IMR-90 (cell line): ENCODE results near the gene KAZN. TPM values are rescaled to one million over a fixed set of nuclear protein-coding genes. Genes with fewer than 3 reads are reported as not detected.

Experiments used
- ATAC-seq: fragments of 200-7000 bp; cut with Tn5 transposase; 2 replicates; pipeline ENCODE4 v1.9.1; 2020; ENCODE audit warnings: low read depth, mild to moderate bottlenecking, moderate library complexity
- BruUV-seq: library from RNA; stranded (reverse); fragments of 400-500 nt; replicated peaks from 2 replicates; lab custom pipeline; 2021; lab: Mats Ljungman, UMichigan
- CTCF ChIA-PET: fragments of 300-600 bp; formaldehyde crosslinking; extraction: SDS; loops from one replicate; lab custom pipeline; 2021; ENCODE audit warnings: antibody characterized with exemption; lab: Yijun Ruan, JAX
- POLR2A ChIA-PET: fragments of 300-600 bp; sonication (Branson Sonifier 250); formaldehyde crosslinking; loops from one replicate; lab custom pipeline; 2022; ENCODE audit warnings: antibody characterized with exemption; ENCODE audit not compliant: unreplicated experiment; lab: Charles Lee
- DNase-seq: peaks from one replicate; pipeline ENCODE4 v3.0.0; 2013
- H2AFZ ChIP-seq: replicated peaks from 2 replicates; pipeline ENCODE3; 2013; ENCODE audit warnings: low read length, mild to moderate bottlenecking; ENCODE audit not compliant: poor library complexity
- H2AK5ac ChIP-seq: 2 replicates; pipeline ENCODE4 v1.6.1; 2013; ENCODE audit warnings: low read depth, low read length, inconsistent platforms
- H2AK9ac ChIP-seq: replicated peaks from 2 replicates; pipeline ENCODE3; 2013; ENCODE audit warnings: mild to moderate bottlenecking, low read depth, low read length, moderate library complexity; ENCODE audit not compliant: poor library complexity
- H2BK120ac ChIP-seq: 2 replicates; pipeline ENCODE4 v1.6.1; 2013; ENCODE audit warnings: low read depth, low read length, inconsistent platforms
- H2BK15ac ChIP-seq: 3 replicates; pipeline ENCODE4 v1.6.1; 2013; ENCODE audit warnings: low read depth, low read length, inconsistent platforms
- H2BK20ac ChIP-seq: 2 replicates; pipeline ENCODE4 v1.6.1; 2013; ENCODE audit warnings: low read depth, mild to moderate bottlenecking, inconsistent platforms, low read length, moderate library complexity
- H2BK5ac ChIP-seq: 2 replicates; pipeline ENCODE4 v1.6.1; 2013; ENCODE audit warnings: mild to moderate bottlenecking, low read depth, low read length, inconsistent platforms; ENCODE audit not compliant: poor library complexity, severe bottlenecking
- H3K14ac ChIP-seq: replicated peaks from 2 replicates; pipeline ENCODE4 v1.6.1; 2013; ENCODE audit warnings: low read depth, low read length, inconsistent platforms
- H3K18ac ChIP-seq: 2 replicates; pipeline ENCODE4 v1.6.1; 2013; ENCODE audit warnings: low read depth, low read length, control low read depth
- H3K23ac ChIP-seq: 2 replicates; pipeline ENCODE4 v1.6.1; 2013; ENCODE audit warnings: low read depth, low read length, inconsistent platforms
- H3K27ac ChIP-seq: 2 replicates; pipeline ENCODE4 v1.5.1; 2013; ENCODE audit warnings: mild to moderate bottlenecking, control low read depth, low read length; ENCODE audit not compliant: insufficient read depth
- H3K27me3 ChIP-seq: 2 replicates; pipeline ENCODE4 v1.6.1; 2013; ENCODE audit warnings: low read length; ENCODE audit not compliant: control insufficient read depth, insufficient read depth
- H3K36me3 ChIP-seq: 2 replicates; pipeline ENCODE4 v1.6.1; 2013; ENCODE audit warnings: low read length, mixed read lengths; ENCODE audit not compliant: control insufficient read depth, insufficient read depth
- H3K4ac ChIP-seq: 2 replicates; pipeline ENCODE4 v1.6.1; 2013; ENCODE audit warnings: low read depth, low read length, inconsistent platforms
- H3K4me1 ChIP-seq: 2 replicates; pipeline ENCODE4 v1.6.1; 2013; ENCODE audit warnings: low read length, mixed read lengths; ENCODE audit not compliant: control insufficient read depth, insufficient read depth
- H3K4me2 ChIP-seq: 2 replicates; pipeline ENCODE4 v1.6.1; 2013; ENCODE audit warnings: low read depth, mild to moderate bottlenecking, control low read depth, low read length, moderate library complexity
- H3K4me3 ChIP-seq: 2 replicates; pipeline ENCODE4 v1.5.1; 2013; ENCODE audit warnings: low read depth, mild to moderate bottlenecking, control low read depth, low read length, moderate library complexity; ENCODE audit not compliant: insufficient read depth
- H3K56ac ChIP-seq: 2 replicates; pipeline ENCODE4 v1.6.1; 2013; ENCODE audit warnings: low read length, inconsistent platforms; ENCODE audit not compliant: insufficient read depth; ENCODE audit errors: extremely low read depth
- H3K79me1 ChIP-seq, 2 experiments: 2 replicates each; pipeline ENCODE4 v1.6.1; 2013; ENCODE audit warnings: low read length in 2 of 2, inconsistent platforms in 1 of 2, low read depth in 1 of 2
- H3K9ac ChIP-seq: 2 replicates; pipeline ENCODE4 v1.6.1; 2013; ENCODE audit warnings: low read depth, low read length, control low read depth
- H3K9me1 ChIP-seq: 2 replicates; pipeline ENCODE4 v1.6.1; 2013; ENCODE audit warnings: low read length, inconsistent platforms; ENCODE audit not compliant: insufficient read depth
- H3K9me3 ChIP-seq: 2 replicates; pipeline ENCODE4 v1.6.1; 2013; ENCODE audit warnings: low read length; ENCODE audit not compliant: control insufficient read depth, insufficient read depth
- H4K20me1 ChIP-seq: 2 replicates; pipeline ENCODE4 v1.6.1; 2013; ENCODE audit warnings: low read length, inconsistent platforms; ENCODE audit not compliant: insufficient read depth
- H4K5ac ChIP-seq: 2 replicates; pipeline ENCODE4 v1.6.1; 2013; ENCODE audit warnings: mild to moderate bottlenecking, low read depth, low read length, control low read depth
- H4K8ac ChIP-seq, 2 experiments: 2 replicates each; pipeline ENCODE4 v1.6.1; 2013; ENCODE audit warnings: low read depth in 2 of 2, low read length in 2 of 2, control low read depth in 1 of 2, inconsistent platforms in 1 of 2
- H4K91ac ChIP-seq: 2 replicates; pipeline ENCODE4 v1.6.1; 2013; ENCODE audit warnings: low read depth, low read length, inconsistent platforms; ENCODE audit not compliant: insufficient read depth
- CHD1 ChIP-seq: IDR thresholded peaks from 2 replicates; pipeline ENCODE4 v1.6.1; 2012; ENCODE audit warnings: low read depth, low read length, improper control_type of control experiment
- WGBS, 2 experiments: methylation state at CpG; one replicate each; pipeline versions ENCODE4 v1.1.5 to v1.1.7; 2013; ENCODE audit warnings: missing lambda C conversion rate in 2 of 2; ENCODE audit not compliant: insufficient read length in 1 of 2; ENCODE audit errors: extremely low coverage in 2 of 2; 5-methylcytosine and 5-hydroxymethylcytosine counted together
- dilution Hi-C: fragments of 300-500 bp; cut with HindIII; formaldehyde crosslinking; loops from one replicate; pipeline ENCODE4 v1.14.3; 2018; ENCODE audit warnings: low sequenced_read_pairs; ENCODE audit not compliant: unreplicated experiment
- in situ Hi-C: fragments of 300-500 bp; cut with MboI; formaldehyde crosslinking; loops from 3 replicates; pipeline ENCODE4 v1.14.3; 2019; ENCODE audit warnings: low sequenced_read_pairs, inconsistent platforms, mixed read lengths
- intact Hi-C: fragments of 100-400 bp; cut with micrococcal nuclease; formaldehyde crosslinking; loops from 2 replicates; pipeline ENCODE4 v1.10.0; 2022
- polyA plus RNA-seq, 3 experiments: library from polyadenylated mRNA; depleted of rRNA; stranded (reverse); fragments of >200 nt; gene quantifications; 2 replicates each; pipeline ENCODE4 v1.2.3, GENCODE V29; 2012; ENCODE audit warnings: low replicate concordance in 1 of 3
- total RNA-seq: library from RNA; depleted of rRNA; stranded (reverse); fragments of >200 nt; gene quantifications from 2 replicates; pipeline ENCODE4 v1.2.3, GENCODE V29; 2012

Gene KAZN
- total and polyA plus RNA-seq, 2 of the 4 experiments (the other 2 are of a cell fraction) = 5.2 to 10.5 TPM

DNA sequence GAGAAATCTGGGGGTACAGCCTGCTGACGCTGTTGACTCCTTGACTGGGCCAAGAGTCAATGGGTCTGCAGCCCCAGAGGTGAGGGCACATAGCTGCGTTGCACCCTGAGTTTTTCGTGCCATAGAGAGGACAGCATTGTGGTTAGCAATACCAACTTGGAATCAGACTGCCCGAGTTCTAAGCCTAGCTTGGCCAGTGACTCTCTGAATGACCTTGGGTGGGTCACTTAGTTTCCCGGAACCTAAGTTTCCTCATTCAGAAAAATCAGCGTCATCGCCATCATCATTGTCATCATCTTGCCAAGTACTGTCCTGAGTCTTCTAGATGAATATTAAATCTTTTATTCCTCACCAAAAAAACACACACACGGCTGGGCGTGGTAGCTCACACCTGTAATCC is 403.8 kb downstream of the KAZN start:
- intact Hi-C loops = no loop called here
- dilution Hi-C loops = no loop called here

More for the DNA sequence above, 403.8 kb downstream of the KAZN start:
- H2BK120ac ChIP-seq = no peak overlapping the region
- H3K9ac ChIP-seq = no peak overlapping the region
- H3K56ac ChIP-seq = no peak overlapping the region
- no peak overlapping the region for H4K5ac ChIP-seq
- H4K8ac ChIP-seq = no peak overlapping the region
- no peak overlapping the region; the same call in 2 of the 3 replicates for H2BK15ac ChIP-seq
- H3K4me2 ChIP-seq = no peak overlapping the region
- ChIA-PET CTCF (no interaction called here), POLR2A (no interaction called here)
- peaks cover 10% of the 10 kb centered on the region; the same call in 1 of the 2 replicates for H3K4me1 ChIP-seq
- H2AK9ac ChIP-seq = no peak overlapping the region
- H2BK20ac ChIP-seq = no peak overlapping the region
- DNase-seq (no peak), ATAC-seq (no peak)
- H2BK5ac ChIP-seq = no peak overlapping the region
- H4K20me1 ChIP-seq = peaks cover 10% of the 10 kb centered on the region
- H3K9me1 ChIP-seq = peaks cover 20% of the 10 kb centered on the region
- H2AK5ac ChIP-seq = no peak overlapping the region
- H3K4me3 ChIP-seq = no peak overlapping the region
- H3K23ac ChIP-seq = no peak overlapping the region
- H3K4ac ChIP-seq = no peak overlapping the region
- no peak overlapping the region for H3K18ac ChIP-seq
- no peaks in the 10 kb centered on the region for H3K9me3 ChIP-seq
- H3K27ac ChIP-seq = no peak overlapping the region
- no peak overlapping the region for H4K91ac ChIP-seq
- no peak overlapping the region for H2AFZ ChIP-seq
- no peak for TF ChIP-seq CHD1
- H3K79me1 ChIP-seq = peaks cover 31 to 82% of the 10 kb centered on the region in 2 experiments
- no peaks in the 10 kb centered on the region for H3K27me3 ChIP-seq
- no TSS peak for BruUV-seq
- H3K36me3 ChIP-seq = peaks cover 2% of the 10 kb centered on the region; the same call in 1 of the 2 replicates
- WGBS, 2 experiments = 96% methylated on average over 5 of the region's 9 CpGs; no CpG with 5 or more reads in 1 of the 2 experiments
- in situ Hi-C loops = no loop called here
- no peak overlapping the region for H3K14ac ChIP-seq
